ENCODE results near the gene IBA57.
"Not testable (repeated sequence)": the region's sequence is repeated elsewhere in the genome, so short reads cannot be mapped to it uniquely, and the experiment has no call there.

IBA57 gene

GRCh38 chr1:228172591-228173527 lies 7.3 kb downstream of the IBA57 start:
- DNase-seq (ENCODE audit: low read depth in 2 of 2): no peak

- not testable (repeated sequence) for DNase-seq (ENCODE audit: low read depth in 2 of 2)
Observed at GRCh38 chr1:228173528-228174481, 8.2 kb downstream of the IBA57 start.

- no peak for DNase-seq (ENCODE audit: low read depth in 2 of 2)
Observed at GRCh38 chr1:228174482-228175315, 9.1 kb downstream of the IBA57 start.

GRCh38 chr1:228175316-228176023 lies 9.9 kb downstream of the IBA57 start:
- DNase-seq (ENCODE audit: low read depth in 2 of 2): no peak

GRCh38 chr1:228176024-228176395 lies 10.4 kb downstream of the IBA57 start:
- DNase-seq (ENCODE audit: low read depth in 2 of 2): no peak

DNA sequence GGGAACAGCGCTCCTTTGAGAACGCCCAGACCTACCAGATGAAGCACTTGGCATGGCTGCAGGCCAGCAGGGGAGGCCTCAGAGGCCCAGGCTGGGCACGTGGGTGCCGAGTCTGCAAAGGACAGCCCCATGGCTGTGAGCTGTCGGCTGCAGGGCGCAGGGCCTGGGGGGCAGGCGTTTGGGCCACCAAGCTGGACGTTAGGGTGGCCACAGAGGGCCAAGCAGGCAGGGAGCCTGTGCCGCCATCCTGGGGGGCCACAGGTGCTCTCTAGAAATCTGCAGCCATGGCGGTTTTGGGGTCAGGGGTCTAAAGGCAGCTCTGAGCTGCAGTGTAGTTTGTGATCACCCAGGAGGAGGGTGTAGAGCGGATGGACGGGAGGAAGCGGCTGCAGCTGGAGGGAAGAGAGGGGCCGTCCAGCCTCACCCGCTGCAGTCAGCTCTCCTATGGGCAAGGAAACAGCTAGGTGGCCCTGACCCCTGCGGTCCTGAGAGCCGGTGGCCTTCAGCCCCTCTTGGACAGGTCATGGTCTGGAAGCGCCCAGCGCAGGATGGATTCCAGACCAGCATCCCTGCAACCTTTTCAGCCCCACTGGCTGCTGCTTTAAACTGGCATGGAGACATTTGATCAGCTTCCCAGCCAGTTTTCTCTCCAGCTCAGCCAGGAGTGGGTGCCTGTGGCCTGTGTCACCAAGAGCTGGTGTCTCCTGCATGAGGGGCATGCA lies 11.0 kb downstream of the IBA57 start:
- DNase-seq (ENCODE audit: low read depth in 2 of 2): no peak

GRCh38 chr1:228177183-228177475 lies 11.5 kb downstream of the IBA57 start:
- no peak for DNase-seq (ENCODE audit: low read depth in 2 of 2)

DNA sequence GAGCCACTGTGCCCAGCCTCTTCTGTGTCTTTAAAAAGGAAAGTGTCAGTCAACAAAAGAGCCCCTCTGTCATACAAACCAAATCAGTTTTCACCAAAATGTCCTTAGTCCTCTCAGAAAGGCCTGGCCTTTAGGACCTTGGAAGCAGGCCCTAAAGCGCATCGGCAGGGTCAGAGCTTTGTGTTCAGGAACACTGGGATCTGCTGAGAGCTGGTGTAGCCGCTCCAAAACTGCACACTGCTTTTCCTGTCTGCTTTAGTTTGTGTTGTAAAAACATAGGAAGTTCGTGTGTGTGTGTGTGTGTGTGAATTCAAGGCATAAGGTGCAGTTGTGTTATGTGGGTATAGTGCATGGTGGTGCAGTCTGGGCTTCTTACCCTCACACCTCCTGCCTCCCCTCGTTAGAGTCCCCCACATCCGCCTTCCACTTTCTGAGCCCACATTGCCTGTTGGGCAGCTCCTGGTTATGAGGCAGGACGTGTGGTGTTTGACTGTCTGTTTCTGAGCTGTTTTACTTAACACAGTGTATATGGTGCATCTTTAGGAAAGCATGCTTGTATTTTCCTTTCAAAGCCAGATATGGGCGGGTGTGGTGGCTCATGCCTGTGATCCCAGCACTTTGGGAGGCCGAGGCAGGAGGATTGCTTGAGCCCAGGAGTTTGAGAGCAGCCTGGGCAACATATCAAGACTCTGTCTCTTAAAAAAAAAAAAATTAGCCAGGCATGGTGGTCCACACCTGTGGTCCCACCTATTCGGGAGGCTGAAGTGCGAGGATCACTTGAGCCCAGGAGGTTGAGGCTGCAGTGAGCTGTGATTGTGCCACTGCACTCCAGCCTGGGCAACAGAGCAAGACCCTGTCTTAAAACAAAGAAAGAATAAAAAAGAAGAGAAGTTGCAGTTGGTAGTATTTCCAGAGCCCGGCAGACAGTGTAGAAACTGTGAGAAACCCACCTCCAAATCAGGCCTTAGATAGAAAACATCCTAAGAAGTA lies 12.4 kb downstream of the IBA57 start:
- no peak for DNase-seq (ENCODE audit: low read depth in 2 of 2)

- DNase-seq (ENCODE audit: low read depth in 2 of 2): no peak
Observed at GRCh38 chr1:228178737-228179684, 13.4 kb downstream of the IBA57 start.

GRCh38 chr1:228180271-228180958 lies 14.8 kb downstream of the IBA57 start:
- no peak for DNase-seq (ENCODE audit: low read depth in 2 of 2)

- DNase-seq (ENCODE audit: low read depth in 2 of 2): no peak
Observed at GRCh38 chr1:228180959-228181644, 15.5 kb downstream of the IBA57 start.

DNA sequence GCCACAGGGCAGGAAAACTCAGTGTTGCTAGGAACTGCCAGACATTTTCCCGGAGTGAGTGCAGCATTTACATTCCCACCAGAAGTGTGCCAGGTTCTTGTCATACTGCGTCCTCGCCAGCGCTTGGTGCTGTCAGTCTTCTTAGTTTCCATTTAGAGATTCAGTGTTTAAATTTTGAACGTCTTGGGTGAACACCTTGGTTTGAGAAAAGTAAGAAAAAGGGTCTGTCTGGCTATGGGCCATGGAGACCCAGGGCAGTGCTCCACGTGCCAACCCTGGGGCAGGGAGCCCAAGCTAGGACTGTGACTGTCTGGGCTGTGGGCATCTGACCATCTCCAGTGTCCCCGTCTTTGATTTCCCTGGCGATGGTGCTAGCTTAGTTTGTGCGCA lies 16.0 kb downstream of the IBA57 start:
- no peak for DNase-seq (ENCODE audit: low read depth in 2 of 2)

DNA sequence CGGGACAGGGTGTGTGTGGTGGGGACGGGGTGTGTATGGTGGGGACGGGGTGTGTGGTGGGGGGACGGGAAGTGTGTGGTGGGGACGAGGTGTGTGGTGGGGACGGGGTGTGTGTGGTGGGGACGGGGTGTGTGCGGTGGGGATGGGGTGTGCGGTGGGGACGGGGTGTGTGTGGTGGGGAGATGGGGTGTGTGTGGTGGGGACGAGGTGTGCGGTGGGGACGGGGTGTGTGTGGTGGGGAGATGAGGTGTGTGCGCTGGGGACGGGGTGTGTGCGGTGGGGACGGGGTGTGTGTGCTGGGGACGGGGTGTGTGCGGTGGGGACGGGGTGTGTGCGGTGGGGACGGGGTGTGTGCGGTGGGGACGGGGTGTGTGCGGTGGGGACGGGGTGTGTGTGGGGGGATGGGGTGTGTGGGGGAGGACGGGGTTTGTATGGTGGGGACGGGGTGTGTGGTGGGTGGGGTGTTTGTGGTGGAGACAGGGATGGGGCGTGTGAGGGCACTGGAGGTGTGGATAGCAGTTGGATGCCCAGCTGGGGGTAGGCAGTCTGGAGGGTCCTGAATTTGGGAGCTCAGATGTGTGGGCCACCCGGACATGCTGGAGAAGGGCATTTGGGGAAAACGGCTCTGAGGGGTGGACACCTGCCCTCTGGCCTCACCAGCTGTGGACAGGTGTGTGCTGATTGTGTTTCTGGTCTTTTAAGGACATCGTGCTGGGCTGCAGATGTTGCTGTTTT lies 16.9 kb downstream of the IBA57 start:
- no peak for DNase-seq (ENCODE audit: low read depth in 2 of 2)

- DNase-seq (ENCODE audit: low read depth in 2 of 2): no peak
Observed at GRCh38 chr1:228184152-228184551, 18.5 kb downstream of the IBA57 start.

DNA sequence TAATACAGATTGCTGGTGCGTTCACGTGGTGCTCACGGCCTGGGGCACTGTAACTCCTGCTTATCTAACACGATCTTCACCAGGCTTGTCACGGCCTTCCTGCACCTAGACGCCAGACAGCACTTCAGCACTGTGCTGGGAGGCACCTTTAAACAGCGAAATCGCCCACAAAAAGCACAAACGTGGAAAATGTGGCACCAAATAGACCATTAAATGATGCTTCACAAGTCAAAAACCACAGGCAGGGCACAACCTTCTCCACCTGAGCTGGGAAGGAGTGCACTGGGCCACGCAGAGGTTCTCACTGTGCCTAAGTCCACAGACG lies 20.0 kb downstream of the IBA57 start:
- peak in 1 of 2 donors; percentile 12 for DNase-seq (ENCODE audit: low read depth in 2 of 2)

DNA sequence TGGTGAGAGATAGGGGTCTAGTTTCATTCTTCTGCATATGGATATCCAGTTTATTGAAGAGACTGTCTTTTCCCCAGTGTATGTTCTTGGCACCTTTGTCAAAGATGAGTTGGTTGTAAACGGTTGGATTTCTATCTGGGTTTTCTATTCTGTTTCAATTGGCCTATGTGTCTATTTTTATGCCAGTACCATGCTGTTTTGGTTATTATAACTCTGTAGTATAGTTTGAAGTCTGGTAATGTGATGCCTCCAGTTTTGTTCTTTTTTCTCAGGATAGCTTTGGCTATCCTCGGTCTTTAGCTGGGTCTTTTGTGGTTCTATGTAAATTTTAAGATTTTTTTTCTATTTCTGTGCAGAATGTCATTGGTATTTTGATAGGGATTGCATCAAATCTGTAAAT lies 22.6 kb downstream of the IBA57 start:
- not testable (repeated sequence) for DNase-seq (ENCODE audit: low read depth in 2 of 2)

Measured in stimulated activated CD4-positive, alpha-beta T cell treated with anti-CD3 and anti-CD28 coated beads, Interleukin-1b, Interleukin-23, amount 100 ng/mL, for 4 hours (primary cell).